ENCODE results near the gene SLIT3.

Gene SLIT3

GRCh38 chr5:168737066-168737465, 563.9 kb downstream of the SLIT3 start:
- DNase-seq = no peak

DNA sequence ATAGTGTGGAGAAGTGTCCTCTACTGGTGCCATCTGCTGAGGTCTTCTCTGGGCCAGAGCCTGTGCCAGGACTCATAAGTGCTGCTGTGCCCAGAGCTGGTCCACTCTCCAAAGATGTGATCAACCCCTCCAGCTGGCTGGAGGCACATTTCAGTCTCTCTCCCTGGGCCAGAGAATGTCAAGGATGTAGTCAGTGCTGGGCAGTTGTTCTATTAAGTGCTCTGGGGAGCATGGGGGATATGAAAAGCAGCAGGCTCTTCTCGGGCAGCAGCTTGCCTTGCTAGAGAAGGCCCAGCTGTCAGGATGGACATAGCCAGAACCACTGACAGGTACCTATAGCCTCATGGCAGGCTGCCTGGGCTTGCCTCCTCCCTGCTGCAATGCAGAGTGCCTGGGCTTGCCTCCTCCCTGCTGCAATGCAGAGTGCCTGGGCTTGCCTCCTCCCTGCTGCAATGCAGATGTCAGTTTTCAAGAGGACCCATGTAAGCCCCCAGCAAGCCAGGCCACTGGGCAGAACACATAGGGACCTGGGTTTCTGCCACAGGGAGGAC, 564.6 kb downstream of the SLIT3 start:
- no peak for DNase-seq

- DNase-seq = no peak
Observed at GRCh38 chr5:168734620-168735300, 566.2 kb downstream of the SLIT3 start.

DNA sequence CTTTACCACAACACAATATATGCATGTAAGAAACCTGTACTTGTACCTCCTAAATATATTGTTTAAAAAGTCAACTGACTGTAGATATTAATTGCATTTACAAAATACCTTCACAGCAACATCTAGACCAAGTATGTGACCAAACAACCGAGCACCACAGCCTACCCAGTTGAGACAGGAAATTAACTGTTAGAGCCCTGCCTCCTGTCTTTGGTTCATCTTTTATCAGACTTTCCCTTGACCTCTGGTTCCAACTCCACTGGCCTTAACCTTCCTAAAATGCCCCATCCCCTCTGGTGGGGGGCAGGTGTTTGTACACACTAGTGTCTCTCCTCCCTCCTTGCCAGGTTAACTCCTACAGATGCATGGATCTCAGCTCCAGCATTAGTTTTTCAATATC, 566.8 kb downstream of the SLIT3 start:
- DNase-seq = no peak

DNA sequence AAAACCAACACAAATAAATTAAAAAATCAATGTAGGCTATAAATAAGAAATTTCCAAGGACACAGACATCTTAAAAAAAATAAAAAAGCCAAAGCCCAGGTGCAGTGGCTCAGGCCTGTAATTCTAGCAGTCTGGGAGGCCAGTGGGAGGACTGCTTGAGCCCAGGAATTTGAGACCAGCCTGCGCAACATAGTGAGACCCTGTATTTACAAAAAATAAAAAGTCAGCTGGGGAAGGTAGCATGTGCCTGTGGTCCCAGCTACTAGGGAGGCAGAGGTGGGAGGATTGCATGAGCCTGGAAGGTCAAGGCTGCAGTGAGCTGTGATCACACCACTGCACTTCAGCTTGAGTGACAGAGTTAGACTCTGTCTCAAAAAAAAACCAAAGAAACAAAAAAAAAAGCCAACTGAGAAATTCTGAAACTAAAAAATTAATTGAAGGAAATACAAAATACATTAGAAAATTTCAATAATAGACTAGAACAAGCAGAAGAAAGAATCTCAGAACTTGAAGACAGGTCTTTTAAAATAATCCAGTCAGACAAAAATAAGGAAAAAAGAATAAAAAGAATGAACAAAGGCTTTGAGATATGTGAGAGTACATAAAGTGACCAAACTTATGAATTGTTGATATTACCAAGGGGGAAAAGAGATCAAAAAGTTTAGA, 572.3 kb downstream of the SLIT3 start:
- no peak for DNase-seq

GRCh38 chr5:168727547-168727946, 573.4 kb downstream of the SLIT3 start:
- DNase-seq = no peak

DNA sequence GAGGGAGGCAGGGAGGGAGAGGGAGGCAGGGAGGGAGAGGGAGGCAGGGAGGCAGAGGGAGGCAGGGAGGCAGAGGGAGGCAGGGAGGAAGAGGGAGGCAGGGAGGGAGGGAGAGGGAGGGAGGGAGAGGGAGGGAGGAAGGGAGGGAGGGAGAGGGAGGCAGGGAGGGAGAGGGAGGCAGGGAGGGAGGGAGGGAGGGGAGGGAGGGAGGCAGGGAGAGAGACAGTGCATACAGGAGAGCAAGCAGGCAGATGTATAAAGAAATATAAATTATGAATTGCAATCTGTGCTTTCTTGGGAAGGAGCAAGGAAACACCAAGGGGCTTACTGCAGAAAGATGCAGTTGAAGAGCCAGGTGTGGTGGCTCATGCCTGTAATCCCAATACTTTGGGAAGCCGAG, 574.6 kb downstream of the SLIT3 start:
- no peak for DNase-seq

DNA sequence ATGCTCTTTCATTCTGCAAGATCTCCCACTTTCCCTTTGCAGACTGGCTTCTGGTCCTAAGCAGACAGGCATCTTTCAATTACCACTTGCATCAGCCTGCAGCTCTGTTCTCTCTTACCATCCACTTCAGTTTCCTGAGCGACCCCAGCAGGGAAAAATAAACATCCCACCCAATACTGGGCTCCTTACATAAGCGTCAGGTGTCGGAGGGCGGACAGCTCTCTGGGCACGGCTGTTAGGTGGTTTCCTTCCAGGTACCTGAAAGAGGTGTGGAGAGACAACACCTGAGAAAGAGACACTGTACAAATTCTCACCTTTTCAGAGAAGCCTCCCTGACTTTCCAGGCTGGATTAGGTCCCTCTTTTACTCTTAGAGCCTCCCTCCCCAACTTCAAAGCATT, 576.7 kb downstream of the SLIT3 start:
- DNase-seq = no peak

DNA sequence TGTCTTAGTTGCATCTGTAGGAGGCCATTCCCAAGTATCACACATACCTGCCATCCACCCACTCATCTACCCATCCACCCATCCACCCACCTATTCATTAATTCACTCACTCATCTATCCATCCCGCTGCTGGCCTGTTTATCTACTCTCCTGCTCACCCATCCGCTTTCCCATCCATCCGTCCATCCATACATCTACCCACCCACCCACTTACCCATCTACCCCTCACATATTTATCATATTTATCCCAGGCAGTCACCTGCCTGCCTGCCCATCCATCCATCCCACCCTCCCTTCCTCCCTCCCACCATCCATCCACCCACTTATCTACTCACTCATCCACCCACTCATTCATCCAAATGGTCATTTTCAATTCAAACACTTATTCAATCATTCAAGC, 577.9 kb downstream of the SLIT3 start:
- no peak for DNase-seq

DNA sequence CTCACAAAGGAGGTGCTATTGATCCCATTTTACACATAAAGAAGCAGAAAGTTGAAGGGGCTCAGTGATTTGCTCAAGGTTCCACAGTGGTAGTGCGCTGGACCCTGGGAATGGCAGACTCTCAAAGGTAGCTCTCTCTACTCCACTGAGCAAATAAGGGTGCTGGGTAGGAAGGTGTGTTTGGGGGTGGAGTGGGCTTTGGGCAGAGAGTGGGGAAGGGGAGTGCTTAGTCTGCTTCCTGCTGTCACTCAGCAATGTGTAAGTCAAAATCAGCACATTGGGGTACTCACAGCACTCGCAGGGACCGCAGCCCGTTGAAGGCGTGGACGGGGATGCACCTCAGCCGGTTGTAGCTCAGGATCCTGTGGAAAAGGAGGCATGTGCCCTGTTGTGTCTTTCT, 579.0 kb downstream of the SLIT3 start:
- DNase-seq = no peak

DNA sequence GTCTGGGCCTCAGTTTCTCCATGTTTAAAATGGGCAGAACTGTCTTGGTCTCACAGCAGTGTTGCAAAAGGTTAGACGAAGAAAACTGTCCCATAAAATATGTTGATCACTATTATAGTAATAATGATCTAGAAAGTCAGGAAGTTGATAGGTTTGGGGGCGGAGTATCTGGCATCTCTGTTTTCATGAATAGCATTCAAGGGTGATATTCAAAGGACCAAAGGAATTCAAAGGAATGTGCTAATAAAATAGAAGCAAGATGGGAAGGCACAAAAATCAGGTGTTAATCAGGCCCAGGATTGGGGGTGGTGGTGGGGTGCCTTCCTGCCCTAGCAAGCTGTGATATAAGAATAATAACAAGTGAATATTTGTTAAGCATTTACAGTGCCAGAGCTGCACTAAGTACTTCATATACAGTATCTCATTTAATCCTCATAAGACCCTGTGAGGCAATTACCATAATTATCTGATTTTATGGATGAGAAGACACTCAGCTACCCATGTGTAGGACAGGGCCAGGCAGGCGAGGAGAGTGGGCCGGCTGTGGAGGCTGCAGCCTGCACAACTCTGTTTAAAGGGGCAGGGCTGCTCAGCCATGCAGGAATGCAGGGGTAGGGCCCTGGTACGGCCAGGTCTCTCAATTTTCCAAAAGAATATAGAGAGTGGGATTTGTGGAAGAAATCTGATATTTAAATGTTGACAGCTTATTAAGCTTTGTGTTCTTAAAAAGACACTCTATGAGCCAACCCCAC, 579.8 kb downstream of the SLIT3 start:
- DNase-seq = no peak

GRCh38 chr5:168720575-168720974, 580.4 kb downstream of the SLIT3 start:
- DNase-seq = no peak

- no peak for DNase-seq
Observed at GRCh38 chr5:168714046-168714445, 586.9 kb downstream of the SLIT3 start.

GRCh38 chr5:168713051-168713450, 587.9 kb downstream of the SLIT3 start:
- no peak for DNase-seq

DNA sequence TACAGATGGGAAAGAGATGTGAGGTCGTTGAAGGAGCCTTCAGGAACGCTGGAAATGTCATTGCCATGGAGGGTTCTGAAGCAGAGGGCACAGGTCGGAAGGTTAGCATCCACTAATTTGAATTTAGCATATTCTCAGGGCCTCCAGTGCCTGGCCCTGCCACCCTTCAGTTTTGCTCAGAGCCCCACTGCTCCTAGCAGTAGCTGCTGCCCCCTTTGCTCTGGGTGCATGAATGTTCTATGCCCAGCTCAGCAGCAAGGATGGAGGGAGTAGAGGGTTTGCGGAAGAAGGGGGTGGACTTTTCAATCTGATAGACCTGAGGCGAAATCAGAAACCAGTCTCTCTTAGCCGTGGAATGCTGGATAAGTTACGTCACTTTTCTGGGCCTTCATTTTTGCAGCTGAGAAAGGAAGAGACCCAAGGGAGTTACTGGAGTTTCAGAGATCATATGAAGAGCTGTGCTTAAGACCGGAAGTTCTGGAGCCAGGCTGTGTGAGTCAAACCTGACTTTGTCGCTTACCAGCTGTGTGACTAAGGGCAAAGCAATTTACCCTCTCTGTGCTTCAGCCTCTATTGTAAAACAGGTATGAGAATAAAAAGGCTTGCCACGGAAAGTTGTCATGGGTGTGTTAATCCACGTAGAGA, 588.5 kb downstream of the SLIT3 start:
- DNase-seq = no peak

DNA sequence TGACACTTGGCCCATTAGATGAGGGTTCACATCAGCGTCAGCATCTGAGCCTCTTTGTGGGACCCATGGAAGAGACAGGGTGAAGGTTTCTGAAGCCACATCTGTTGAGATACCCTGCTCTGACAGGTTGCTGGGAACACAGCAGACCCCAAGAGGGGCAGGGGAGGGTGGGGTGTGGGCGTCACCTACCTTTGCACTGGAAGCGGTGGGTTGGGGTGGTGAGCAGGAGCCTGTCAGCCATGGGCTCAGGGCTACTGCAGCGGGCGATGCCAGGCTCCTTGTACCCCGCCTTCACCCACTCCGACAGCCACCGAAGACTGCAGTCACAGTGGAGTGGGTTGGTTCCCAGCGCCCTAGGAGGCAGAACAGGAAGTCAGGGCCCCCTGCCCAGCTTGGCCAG, 590.2 kb downstream of the SLIT3 start:
- no peak for DNase-seq

DNA sequence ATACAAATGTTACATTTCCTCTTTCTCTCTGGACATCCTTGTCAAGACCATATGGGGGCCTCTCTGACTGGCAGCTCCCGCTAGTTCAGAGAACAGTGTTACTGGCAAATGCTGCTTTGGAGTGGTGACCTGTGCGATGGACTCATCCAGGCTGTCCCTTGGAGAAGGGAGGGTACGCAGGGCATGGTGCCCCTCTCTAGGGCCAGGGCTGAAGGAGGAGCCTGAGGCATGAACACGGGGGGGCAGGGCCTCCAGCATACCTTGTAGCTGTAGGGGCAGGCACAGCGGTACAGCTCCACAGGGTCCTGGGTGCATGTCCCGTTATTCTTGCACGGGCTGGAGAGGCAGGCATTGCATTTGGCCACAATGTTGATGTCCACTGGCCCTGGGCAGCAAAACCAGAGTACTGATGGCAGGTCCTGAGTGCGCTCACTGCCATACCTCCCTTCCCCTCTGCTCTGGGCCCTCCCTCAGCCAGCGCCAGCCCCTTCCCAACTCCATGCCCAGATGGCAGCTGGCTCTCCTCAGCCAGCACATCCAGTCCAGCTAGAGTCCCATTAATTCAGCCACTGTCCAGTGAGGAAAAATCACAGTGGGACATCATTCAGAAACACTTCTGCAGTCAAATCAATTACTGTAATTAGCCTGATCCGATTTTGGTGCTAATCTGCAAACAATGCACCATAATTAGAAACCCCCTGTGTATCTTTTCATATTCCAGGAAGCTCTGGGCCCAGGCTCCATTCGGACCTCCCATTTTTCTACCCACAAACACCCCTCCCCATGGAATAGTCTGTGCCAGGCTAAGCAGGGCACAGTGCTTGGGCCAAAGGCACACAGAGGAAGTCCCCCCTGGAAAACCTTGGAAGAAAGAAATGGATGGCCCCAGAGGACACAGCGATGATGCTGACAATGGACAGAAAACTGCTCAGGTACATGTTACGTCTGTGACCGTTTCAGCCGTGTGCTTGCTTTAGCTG, 592.9 kb downstream of the SLIT3 start:
- no peak for DNase-seq

- no peak for DNase-seq
Observed at GRCh38 chr5:168706655-168707069, 594.3 kb downstream of the SLIT3 start.

DNA sequence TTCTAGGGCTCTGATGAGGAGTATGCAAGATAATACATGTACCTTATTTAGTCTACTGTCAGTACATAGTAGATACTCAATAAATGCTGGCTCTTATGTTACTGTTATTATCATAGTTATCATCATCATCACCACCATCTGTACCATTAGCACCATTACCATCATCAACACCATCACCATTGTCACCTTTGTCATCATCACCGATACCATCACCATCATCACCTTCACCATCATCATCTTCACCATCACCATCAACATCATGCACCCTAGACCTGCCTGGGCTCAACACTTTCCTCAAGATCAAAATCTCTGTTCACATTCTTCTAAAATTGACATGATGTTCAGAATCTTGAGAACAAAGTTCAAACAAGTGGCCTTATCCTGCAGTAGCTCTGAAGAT, 595.6 kb downstream of the SLIT3 start:
- no peak for DNase-seq

DNA sequence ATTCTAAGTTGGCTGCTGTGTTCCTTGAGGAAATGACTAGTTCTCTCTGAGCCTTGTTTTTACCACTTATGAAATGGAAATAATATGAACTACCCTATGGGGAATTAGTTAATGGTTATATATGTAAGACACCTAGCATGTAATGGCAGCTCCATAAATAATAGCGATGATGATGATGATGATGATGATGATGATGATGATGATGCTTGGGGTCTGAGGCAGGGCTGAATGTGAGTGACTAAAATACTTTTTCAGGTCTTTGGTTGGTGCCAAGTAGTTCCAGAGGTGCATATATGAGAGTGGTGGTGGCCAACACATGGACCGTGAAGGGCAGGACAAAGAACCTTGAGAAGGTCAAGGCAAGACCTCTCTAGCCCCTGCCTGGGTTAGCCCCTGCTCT, 598.4 kb downstream of the SLIT3 start:
- no peak for DNase-seq

DNA sequence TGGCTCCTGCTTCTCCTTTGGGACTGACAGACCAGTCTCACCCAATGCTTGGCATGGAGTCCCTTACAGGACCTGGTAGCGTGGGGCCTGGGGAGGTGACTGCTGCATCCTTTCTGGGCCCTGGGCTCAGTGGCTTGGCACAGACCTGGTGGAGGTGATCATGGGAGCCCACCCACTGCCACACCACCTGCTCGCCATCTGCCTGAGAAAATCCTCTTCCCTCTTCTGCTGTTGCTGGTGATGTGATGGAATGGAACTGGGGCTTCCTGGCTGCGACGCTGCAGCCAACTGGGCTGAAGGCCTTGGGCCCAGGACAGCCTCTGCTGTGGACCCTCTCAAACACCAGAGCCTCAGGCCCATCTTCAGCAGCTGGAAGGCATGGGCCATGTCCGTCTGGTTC, 599.3 kb downstream of the SLIT3 start:
- no peak for DNase-seq

- no peak for DNase-seq
Observed at GRCh38 chr5:168699002-168699401, 601.9 kb downstream of the SLIT3 start.

Measured in right kidney (tissue), 1 donor.